Left lung (tissue), 10 donors: ENCODE results near the gene PLXNA1. TPM values are rescaled to one million over a fixed set of nuclear protein-coding genes. Genes with fewer than 3 reads are reported as not detected.

Source experiments
- ATAC-seq: fragments of 200-7000 bp; cut with Tn5 transposase; one replicate; pipeline ENCODE4 v1.9.1; 2020; ENCODE audit warnings: moderate library complexity
- DNase-seq, 4 donors: peaks; one replicate each; pipeline ENCODE4 v3.0.0-alpha.2; 2013 to 2020
- H3K27ac ChIP-seq, 2 donors: fragments of 200-600 bp; sonication (generic) in 1 of 2; one replicate each; pipeline versions ENCODE4 v1.5.0 to v1.8.0; 2020 to 2021
- H3K27me3 ChIP-seq, 2 donors: fragments of 200-600 bp; sonication (generic) in 1 of 2; one replicate each; pipeline versions ENCODE4 v1.5.0 to v1.8.0; 2020 to 2021
- H3K36me3 ChIP-seq, 2 donors: fragments of 200-600 bp; sonication (generic) in 1 of 2; one replicate each; pipeline versions ENCODE4 v1.5.0 to v1.8.0; 2020 to 2021
- H3K4me1 ChIP-seq, 2 donors: fragments of 200-600 bp; one replicate each; pipeline ENCODE4 v1.8.0; 2021
- H3K4me3 ChIP-seq, 2 donors: fragments of 200-600 bp; sonication (generic) in 1 of 2; one replicate each; pipeline versions ENCODE4 v1.5.0 to v1.8.0; 2020 to 2021; ENCODE audit warnings: mild to moderate bottlenecking in 1 of 2
- H3K9me3 ChIP-seq, 2 donors: fragments of 200-600 bp; sonication (generic) in 1 of 2; one replicate each; pipeline versions ENCODE4 v1.5.0 to v1.8.0; 2020 to 2021
- intact Hi-C, 2 donors: fragments of 100-400 bp; cut with DNase I; formaldehyde crosslinking; loops; one replicate each; pipeline versions ENCODE4 v1.11.2 to v1.14.2; 2022
- polyA plus RNA-seq, 6 donors: library from polyadenylated mRNA; unstranded; fragments of 120-200 nt; gene quantifications; one replicate each; pipeline ENCODE4 v1.2.1, GENCODE V29; 2013; ENCODE audit not compliant: insufficient read length in 6 of 6
- total RNA-seq, 2 donors: library from RNA; stranded (reverse); fragmentation: NEBNext Ultra II Directional; extraction: Animal tissue kit (Norgen Biotek cat#: 25700); gene quantifications; one replicate each; pipeline ENCODE4 v1.2.1, GENCODE V29; 2021
- TF ChIP-seq, protein P1 (sequence below), 2 donors: fragments of 200-600 bp; sonication (generic) in 1 of 2; IDR thresholded peaks; one replicate each; pipeline versions ENCODE4 v1.5.0 to v1.8.0; 2021; ENCODE audit warnings: antibody characterized with exemption in 2 of 2
- donor health status: DM: no; HTN: yes; CAD: no.
- donor health status: DM: no; HTN: no; CAD: no.

PLXNA1 gene
- total and polyA plus RNA-seq, 8 donors = 27.2 to 64.6 (median 32.0) TPM

DNA sequence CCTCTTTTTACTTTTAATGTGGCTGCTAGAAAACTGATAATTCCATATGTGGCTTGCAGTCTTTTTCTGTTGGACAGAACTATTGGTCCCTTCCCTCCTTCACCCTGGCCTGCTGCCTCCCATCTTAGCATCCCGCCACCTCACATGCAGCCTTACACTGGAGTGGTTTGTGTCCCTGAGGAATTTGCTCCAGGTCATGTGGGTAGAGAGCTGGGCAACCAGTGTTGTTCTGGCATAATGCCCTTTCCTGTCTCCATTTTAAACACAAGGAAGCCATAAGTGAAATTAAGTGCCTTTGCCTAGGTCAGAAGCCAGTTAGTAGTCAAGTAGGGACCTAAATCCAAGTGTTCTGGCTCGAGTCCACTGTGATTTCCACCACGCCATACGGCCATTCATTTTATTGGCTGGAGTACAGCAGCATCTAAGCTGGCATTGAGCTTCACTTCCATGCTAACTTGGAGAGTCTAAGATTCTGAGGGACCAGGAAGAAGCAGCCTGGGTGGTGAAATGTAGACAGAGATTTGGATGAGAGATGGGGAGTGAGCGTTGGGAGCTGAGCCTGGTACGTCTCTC is 46.0 kb upstream of the PLXNA1 start:
- no peak overlapping the region for H3K4me3 ChIP-seq
- no peak for ATAC-seq
- no peaks in the 10 kb centered on the region for H3K9me3 ChIP-seq
- TF ChIP-seq, protein P1, sequence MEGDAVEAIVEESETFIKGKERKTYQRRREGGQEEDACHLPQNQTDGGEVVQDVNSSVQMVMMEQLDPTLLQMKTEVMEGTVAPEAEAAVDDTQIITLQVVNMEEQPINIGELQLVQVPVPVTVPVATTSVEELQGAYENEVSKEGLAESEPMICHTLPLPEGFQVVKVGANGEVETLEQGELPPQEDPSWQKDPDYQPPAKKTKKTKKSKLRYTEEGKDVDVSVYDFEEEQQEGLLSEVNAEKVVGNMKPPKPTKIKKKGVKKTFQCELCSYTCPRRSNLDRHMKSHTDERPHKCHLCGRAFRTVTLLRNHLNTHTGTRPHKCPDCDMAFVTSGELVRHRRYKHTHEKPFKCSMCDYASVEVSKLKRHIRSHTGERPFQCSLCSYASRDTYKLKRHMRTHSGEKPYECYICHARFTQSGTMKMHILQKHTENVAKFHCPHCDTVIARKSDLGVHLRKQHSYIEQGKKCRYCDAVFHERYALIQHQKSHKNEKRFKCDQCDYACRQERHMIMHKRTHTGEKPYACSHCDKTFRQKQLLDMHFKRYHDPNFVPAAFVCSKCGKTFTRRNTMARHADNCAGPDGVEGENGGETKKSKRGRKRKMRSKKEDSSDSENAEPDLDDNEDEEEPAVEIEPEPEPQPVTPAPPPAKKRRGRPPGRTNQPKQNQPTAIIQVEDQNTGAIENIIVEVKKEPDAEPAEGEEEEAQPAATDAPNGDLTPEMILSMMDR (IDR thresholded peaks at IDR 0.05) = no peak
- no peak overlapping the region for H3K27ac ChIP-seq
- DNase-seq = no peak
- H3K27me3 ChIP-seq = no peaks in the 10 kb centered on the region
- H3K4me1 ChIP-seq = peaks cover 3 to 9% of the 10 kb centered on the region in 2 donors
- no peaks in the 10 kb centered on the region for H3K36me3 ChIP-seq
- intact Hi-C loops = no loop called here

DNA sequence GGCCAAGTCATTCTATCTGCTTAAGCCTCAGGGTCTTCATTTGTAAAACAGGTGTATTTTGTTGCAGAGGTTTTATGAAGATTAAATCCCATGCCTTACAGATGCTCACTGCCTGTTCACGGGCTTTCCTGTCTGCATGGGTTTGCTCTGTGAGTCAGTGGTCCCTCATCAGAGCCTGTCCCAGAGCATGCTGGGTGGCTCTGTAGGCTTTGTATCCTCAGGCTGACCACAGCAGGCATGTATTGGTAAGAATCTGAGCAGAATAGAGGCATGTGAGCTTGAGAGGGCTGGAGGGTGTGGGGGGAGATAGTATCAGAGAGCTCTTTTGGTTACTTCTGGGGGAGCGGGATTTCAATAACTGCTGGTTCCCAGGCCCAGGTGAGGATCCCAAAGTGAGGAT is 45.4 kb upstream of the PLXNA1 start:
- TF ChIP-seq, protein P1 (IDR thresholded peaks at IDR 0.05) = no peak
- H3K9me3 ChIP-seq = no peaks in the 10 kb centered on the region
- no peaks in the 10 kb centered on the region for H3K27me3 ChIP-seq
- no peak for ATAC-seq
- intact Hi-C loops = no loop called here
- H3K4me3 ChIP-seq = no peak overlapping the region
- peaks cover 0 to 3% of the 10 kb centered on the region in 2 donors for H3K4me1 ChIP-seq
- no peak overlapping the region for H3K27ac ChIP-seq
- DNase-seq = no peak
- no peaks in the 10 kb centered on the region for H3K36me3 ChIP-seq

DNA sequence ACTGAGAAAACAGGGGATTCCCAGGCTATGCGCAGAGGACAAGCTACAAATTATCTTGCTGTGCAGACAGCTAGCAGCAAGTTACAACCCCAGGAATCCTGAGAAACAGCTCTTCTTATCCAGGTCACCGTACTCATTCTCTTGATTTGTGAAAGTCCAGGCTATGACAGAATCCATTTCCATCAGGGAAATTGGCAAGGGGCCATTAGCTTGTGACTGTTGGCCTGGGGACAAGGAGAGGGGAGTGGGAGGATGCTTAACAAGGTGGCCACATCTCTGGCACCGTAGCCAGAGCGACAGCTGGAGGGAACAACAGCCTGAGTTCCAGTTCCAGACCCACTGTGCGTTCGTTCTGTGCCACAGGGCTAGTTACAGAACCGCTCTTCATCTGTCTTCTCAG is 44.9 kb upstream of the PLXNA1 start:
- intact Hi-C loops = no loop called here
- ATAC-seq (no peak), DNase-seq (no peak)
- TF ChIP-seq, protein P1 (IDR thresholded peaks at IDR 0.05) = no peak
- Histone ChIP-seq H3K4me1 (no peaks in the 10 kb centered on the region), H3K27me3 (no peaks in the 10 kb centered on the region), H3K27ac (no peak overlapping the region), H3K36me3 (no peaks in the 10 kb centered on the region), H3K9me3 (no peaks in the 10 kb centered on the region), H3K4me3 (no peak overlapping the region)

DNA sequence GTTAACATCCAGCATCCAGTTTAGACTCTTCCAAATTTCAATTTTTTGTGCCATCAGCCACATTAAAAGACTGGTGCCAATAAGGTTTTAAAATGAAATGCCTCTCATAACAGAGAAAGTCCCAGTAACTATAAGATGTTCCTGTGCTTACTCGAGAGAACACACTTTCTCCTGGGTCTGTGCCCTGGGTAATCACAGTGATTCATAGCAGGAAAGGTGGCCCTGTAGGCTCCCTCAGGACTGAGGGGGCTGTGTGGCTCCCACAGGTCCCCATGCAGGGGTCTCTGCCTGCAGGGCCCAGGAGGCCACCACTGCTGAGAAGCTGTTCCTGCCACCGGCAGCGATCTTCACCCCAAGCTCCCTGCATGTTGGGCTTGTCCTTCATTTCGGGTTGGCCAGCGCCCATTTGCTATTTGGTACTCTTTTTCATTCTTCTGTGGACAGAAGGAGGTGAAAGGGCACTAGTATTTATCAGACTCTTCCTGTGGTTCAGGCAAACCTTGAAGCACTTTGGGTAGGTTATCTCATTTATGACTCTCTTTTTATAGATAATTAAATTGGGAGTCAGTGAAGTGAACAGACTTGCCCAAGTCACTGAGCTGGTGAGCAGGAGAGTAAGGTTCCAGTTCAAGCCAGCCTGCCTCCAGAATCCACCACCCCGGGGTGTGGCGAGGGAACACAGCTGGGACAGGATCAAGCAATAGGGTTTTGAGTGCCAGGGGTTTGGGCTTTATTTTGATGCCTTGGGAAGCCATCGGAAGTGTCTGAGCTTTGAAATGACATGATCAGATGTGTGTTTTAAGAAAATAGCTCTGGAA is 44.2 kb upstream of the PLXNA1 start:
- TF ChIP-seq, protein P1 (IDR thresholded peaks at IDR 0.05) = no peak
- Histone ChIP-seq H3K27me3 (no peaks in the 10 kb centered on the region), H3K36me3 (no peaks in the 10 kb centered on the region), H3K9me3 (no peaks in the 10 kb centered on the region), H3K27ac (no peak overlapping the region), H3K4me1 (no peaks in the 10 kb centered on the region), H3K4me3 (no peak overlapping the region)
- intact Hi-C loops = no loop called here
- ATAC-seq = no peak
- no peak for DNase-seq

DNA sequence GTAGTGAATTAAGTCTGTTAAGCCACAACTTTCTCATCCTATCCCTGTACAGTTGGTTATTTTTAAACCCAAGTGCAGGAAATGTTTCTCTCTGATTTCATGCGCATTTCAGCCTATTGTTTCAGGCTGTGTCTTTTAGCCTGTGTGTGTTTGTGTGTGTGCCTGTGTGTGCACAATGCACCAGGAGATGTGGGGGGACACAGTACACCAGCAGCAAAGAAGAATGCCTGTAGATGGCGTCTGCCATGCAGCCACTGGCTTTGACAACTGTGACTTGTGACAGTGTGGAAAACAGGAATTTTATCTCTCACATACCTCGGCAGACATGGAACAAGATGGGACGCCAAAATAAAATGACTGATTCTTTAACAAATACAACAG is 43.6 kb upstream of the PLXNA1 start:
- no peak for DNase-seq
- intact Hi-C loops = no loop called here
- H3K27ac ChIP-seq = no peak overlapping the region

More for the DNA sequence above, 43.6 kb upstream of the PLXNA1 start:
- H3K27me3 ChIP-seq = no peaks in the 10 kb centered on the region
- H3K4me3 ChIP-seq = no peak overlapping the region
- TF ChIP-seq, protein P1 (IDR thresholded peaks at IDR 0.05) = no peak
- no peaks in the 10 kb centered on the region for H3K9me3 ChIP-seq
- no peaks in the 10 kb centered on the region for H3K4me1 ChIP-seq
- no peaks in the 10 kb centered on the region for H3K36me3 ChIP-seq
- ATAC-seq = no peak
